Measurements from ENCODE around the gene DNAH10.

DNA sequence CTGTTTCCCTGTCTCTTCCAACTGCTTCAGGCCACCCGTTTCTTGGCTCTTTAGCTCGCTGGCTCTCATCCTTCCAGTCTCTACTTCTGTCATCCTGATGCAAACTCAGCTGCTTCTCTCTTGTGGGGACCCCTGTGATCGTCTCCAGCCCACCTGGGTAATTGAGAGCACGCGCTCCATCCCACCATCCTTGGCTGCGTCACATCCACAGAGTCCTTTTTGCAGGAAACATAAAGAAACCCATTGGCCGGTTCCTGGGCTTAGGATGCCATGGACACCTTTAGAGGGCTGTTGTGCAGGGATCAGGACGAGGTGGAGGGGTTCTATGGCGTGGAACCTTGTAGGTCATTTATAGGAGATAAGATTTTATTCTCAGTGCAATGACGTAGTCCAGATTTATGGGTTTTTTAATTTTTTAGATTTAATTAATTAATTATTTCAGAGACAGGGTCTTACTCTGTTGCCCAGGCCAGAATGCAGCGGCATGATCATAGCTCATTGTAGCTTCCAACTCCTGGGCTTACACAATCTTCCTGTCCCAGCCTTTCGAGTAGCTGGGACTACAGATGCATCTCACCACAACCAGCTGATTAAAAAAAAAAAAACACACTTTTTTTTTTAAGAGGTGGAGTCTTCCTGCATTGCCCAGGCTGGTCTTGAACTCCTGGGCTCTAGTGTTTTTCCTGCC, 127.9 kb downstream of the DNAH10 start:
- TF ChIP-seq, protein P1, sequence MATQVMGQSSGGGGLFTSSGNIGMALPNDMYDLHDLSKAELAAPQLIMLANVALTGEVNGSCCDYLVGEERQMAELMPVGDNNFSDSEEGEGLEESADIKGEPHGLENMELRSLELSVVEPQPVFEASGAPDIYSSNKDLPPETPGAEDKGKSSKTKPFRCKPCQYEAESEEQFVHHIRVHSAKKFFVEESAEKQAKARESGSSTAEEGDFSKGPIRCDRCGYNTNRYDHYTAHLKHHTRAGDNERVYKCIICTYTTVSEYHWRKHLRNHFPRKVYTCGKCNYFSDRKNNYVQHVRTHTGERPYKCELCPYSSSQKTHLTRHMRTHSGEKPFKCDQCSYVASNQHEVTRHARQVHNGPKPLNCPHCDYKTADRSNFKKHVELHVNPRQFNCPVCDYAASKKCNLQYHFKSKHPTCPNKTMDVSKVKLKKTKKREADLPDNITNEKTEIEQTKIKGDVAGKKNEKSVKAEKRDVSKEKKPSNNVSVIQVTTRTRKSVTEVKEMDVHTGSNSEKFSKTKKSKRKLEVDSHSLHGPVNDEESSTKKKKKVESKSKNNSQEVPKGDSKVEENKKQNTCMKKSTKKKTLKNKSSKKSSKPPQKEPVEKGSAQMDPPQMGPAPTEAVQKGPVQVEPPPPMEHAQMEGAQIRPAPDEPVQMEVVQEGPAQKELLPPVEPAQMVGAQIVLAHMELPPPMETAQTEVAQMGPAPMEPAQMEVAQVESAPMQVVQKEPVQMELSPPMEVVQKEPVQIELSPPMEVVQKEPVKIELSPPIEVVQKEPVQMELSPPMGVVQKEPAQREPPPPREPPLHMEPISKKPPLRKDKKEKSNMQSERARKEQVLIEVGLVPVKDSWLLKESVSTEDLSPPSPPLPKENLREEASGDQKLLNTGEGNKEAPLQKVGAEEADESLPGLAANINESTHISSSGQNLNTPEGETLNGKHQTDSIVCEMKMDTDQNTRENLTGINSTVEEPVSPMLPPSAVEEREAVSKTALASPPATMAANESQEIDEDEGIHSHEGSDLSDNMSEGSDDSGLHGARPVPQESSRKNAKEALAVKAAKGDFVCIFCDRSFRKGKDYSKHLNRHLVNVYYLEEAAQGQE (IDR thresholded peaks at IDR 0.05) = no peak
- TF ChIP-seq CTCF (IDR thresholded peaks at IDR 0.05) = no peak
- TF ChIP-seq, protein P2, sequence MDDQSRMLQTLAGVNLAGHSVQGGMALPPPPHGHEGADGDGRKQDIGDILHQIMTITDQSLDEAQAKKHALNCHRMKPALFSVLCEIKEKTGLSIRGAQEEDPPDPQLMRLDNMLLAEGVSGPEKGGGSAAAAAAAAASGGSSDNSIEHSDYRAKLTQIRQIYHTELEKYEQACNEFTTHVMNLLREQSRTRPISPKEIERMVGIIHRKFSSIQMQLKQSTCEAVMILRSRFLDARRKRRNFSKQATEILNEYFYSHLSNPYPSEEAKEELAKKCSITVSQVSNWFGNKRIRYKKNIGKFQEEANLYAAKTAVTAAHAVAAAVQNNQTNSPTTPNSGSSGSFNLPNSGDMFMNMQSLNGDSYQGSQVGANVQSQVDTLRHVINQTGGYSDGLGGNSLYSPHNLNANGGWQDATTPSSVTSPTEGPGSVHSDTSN (IDR thresholded peaks at IDR 0.05) = no peak
- TF ChIP-seq JUNB (IDR thresholded peaks at IDR 0.05) = no peak
- TF ChIP-seq RCOR1 (IDR thresholded peaks at IDR 0.05; ENCODE audit: low read depth, low read length) = no peak
- TF ChIP-seq MYC (IDR thresholded peaks at IDR 0.05; ENCODE audit: borderline replicate concordance, low read length) = no peak
